Stomach (tissue), 9 donors: Measurements from ENCODE around the gene PUM2. TPM values are rescaled to one million over a fixed set of nuclear protein-coding genes. Genes with fewer than 3 reads are reported as not detected.

Experiments
- DNase-seq, 2 donors: peaks; one replicate each; pipeline versions ENCODE4 v3.0.0 to v3.0.0-alpha.2; 2013 to 2019
- H3K27ac ChIP-seq, 5 donors: fragments of 200-600 bp in 4 of 5; sonication (generic) in 4 of 5; one replicate each; pipeline ENCODE4 v1.5.1; 2013 to 2019; ENCODE audit warnings: mild to moderate bottlenecking in 1 of 5, moderate library complexity in 1 of 5
- H3K27me3 ChIP-seq, 3 donors: fragments of 200-600 bp; sonication (generic); one replicate each; pipeline ENCODE4 v1.5.1; 2017 to 2019; ENCODE audit warnings: mixed run types in 1 of 3
- H3K36me3 ChIP-seq, 4 donors: fragments of 200-600 bp; sonication (generic); 1 replicate in 3 of 4; 2 replicates in 1 of 4; pipeline ENCODE4 v1.5.1; 2016 to 2019
- H3K4me1 ChIP-seq, 4 donors: fragments of 200-600 bp; sonication (generic); one replicate each; pipeline ENCODE4 v1.5.1; 2016 to 2019
- H3K4me3 ChIP-seq, 4 donors: fragments of 200-600 bp; sonication (generic) in 3 of 4; one replicate each; pipeline ENCODE4 v1.5.1; 2016 to 2019; ENCODE audit warnings: mild to moderate bottlenecking in 1 of 4
- H3K9me3 ChIP-seq, 4 donors: fragments of 200-600 bp; sonication (generic); one replicate each; pipeline ENCODE4 v1.5.1; 2016 to 2019
- CTCF ChIP-seq, 7 experiments: fragments of 450-650 bp in 4 of 7; fragments of 200-600 bp in 3 of 7; sonication (generic) in 3 of 7; IDR thresholded peaks; one replicate each; pipeline ENCODE4 v1.5.1; 2016 to 2019; ENCODE audit warnings: antibody characterized with exemption in 7 of 7, control low read depth in 2 of 7, mild to moderate bottlenecking in 1 of 7
- EP300 ChIP-seq: sonication (generic); formaldehyde crosslinking; IDR thresholded peaks from one replicate; pipeline ENCODE4 v1.6.1; 2017; ENCODE audit warnings: antibody characterized with exemption
- POLR2A ChIP-seq, 4 donors: fragments of 450-650 bp; IDR thresholded peaks; one replicate each; pipeline ENCODE4 v1.6.1; 2016; ENCODE audit warnings: antibody characterized with exemption in 4 of 4, control low read depth in 2 of 4, mild to moderate bottlenecking in 1 of 4, moderate library complexity in 1 of 4
- POLR2AphosphoS5 ChIP-seq, 3 donors: sonication (generic); formaldehyde crosslinking; IDR thresholded peaks; one replicate each; pipeline ENCODE4 v1.6.1; 2016; ENCODE audit warnings: antibody characterized with exemption in 3 of 3
- WGBS, 5 donors: extraction: QIAGEN DNeasy Blood & Tissue Kit in 3 of 5; methylation state at CpG; one replicate each; pipeline versions ENCODE4 v1.1.5 to v1.1.7; 2013 to 2018; 5-methylcytosine and 5-hydroxymethylcytosine counted together
- intact Hi-C: fragments of 100-400 bp; cut with DNase I; formaldehyde crosslinking; loops from one replicate; pipeline ENCODE4 v1.15.1; 2023; ENCODE audit warnings: low total_unique reads
- polyA plus RNA-seq, 3 donors: library from polyadenylated mRNA; stranded (reverse); fragments of 200-250 nt; gene quantifications; one replicate each; pipeline ENCODE4 v1.2.3, GENCODE V29; 2013
- total RNA-seq, 5 donors: library from RNA; depleted of rRNA; stranded (reverse); fragments of >200 nt; gene quantifications; one replicate each; pipeline versions ENCODE4 v1.1.0 to v1.2.3, GENCODE V29; 2014 to 2016
- donor health status: healthy with polysubstance abuse.
- donor health status: Bipolar disorder and iron deficiency.
- donor health status: healthy.

Gene PUM2
- total and polyA plus RNA-seq, 8 donors = 20.9 to 128 (median 39.7) TPM

DNA sequence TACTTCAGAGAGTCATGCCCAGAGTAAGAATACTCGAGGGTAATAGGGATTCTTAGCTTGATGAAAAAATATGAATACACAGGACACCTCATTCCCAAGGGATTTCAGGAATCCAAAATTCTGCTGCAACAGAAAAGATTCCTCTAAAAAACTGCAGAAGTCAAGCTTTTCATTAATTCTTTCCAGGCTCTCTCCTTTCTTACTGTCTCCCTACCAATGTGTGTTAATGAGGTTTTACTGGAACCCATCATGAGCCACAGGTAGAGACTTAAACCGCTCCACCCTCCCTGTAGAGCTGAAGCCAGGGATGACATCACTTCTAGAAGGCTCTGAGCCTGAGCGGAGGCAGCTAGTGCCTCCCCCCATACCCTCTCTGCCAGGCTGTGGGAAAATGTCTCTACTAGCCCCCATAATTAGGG lies 129.1 kb downstream of the PUM2 start:
- no peaks in the 10 kb centered on the region for H3K36me3 ChIP-seq
- WGBS, 5 donors = 61 to 74% (median 70%) methylated on average over 3 of the region's 3 CpGs
- peak in 1 of 2 donors; percentile 56 for DNase-seq
- TF ChIP-seq POLR2AphosphoS5 (IDR thresholded peaks at IDR 0.05) (no peak), CTCF (IDR thresholded peaks at IDR 0.05) (no peak), POLR2A (IDR thresholded peaks at IDR 0.05) (no peak), EP300 (no peak)
- H3K27me3 ChIP-seq = peaks cover 0 to 43% (median 0%) of the 10 kb centered on the region in 3 donors
- intact Hi-C loops = loop anchor here (10.0 kb wide), 1 partner anchor 87 kb away; no protein-coding TSS in a partner anchor
- no peaks in the 10 kb centered on the region for H3K9me3 ChIP-seq
- H3K4me3 ChIP-seq = no peak overlapping the region
- peak overlapping the region in 2 of 5 donors; percentile 91 to 92 for H3K27ac ChIP-seq
- H3K4me1 ChIP-seq = peaks cover 26 to 73% (median 55%) of the 10 kb centered on the region in 4 donors

- no peak for DNase-seq
- TF ChIP-seq POLR2AphosphoS5 (IDR thresholded peaks at IDR 0.05) = no peak
- no peak for TF ChIP-seq POLR2A (IDR thresholded peaks at IDR 0.05)
- TF ChIP-seq CTCF (IDR thresholded peaks at IDR 0.05) = no peak
- TF ChIP-seq EP300 = no peak
- WGBS, 5 donors = 59 to 72% (median 61%) methylated on average over 3 of the region's 3 CpGs
- intact Hi-C loops = loop anchor here (10.0 kb wide), 1 partner anchor 86 kb away; no protein-coding TSS in a partner anchor
- Histone ChIP-seq H3K27me3 (peaks cover 0 to 37% (median 0%) of the 10 kb centered on the region in 3 donors), H3K4me3 (no peak overlapping the region), H3K4me1 (peaks cover 26 to 74% (median 55%) of the 10 kb centered on the region in 4 donors), H3K36me3 (no peaks in the 10 kb centered on the region), H3K27ac (peak overlapping the region in 1 of 5 donors; percentile 92), H3K9me3 (no peaks in the 10 kb centered on the region)
Measured at GRCh38 chr2:20220806-20221554, 129.7 kb downstream of the PUM2 start.

DNA sequence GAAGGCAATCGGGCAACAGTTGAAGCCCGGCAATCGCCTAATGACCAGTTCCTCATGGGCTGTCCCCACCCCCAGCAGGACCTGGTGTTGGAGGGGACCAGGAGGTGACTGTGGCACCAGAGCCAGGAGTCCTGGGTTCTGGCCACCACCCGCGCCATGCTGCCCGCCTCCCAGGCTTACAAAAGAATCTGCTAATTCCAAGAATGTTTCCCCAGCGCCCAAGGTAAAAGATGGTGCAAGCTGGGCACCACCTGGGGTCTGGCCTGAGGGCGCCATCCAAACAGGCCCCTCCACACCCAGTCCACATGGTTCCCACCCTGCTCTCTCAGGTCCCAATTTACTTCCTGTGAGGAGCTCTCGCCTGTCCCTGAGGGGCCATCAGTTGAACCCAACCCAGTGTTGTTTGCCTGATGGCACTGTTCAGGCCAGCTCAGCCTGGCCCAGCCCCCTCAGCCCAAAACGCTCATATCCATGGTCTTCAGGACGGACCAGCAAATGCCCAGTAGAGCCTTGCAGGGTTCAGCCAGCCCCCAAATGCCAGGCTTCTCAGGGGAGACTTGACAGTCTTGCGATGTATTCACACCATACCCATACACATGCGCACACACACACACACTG lies 130.8 kb downstream of the PUM2 start:
- peaks cover 0 to 26% (median 0%) of the 10 kb centered on the region in 3 donors for H3K27me3 ChIP-seq
- no peak overlapping the region for H3K4me3 ChIP-seq
- H3K27ac ChIP-seq = no peak overlapping the region
- TF ChIP-seq POLR2A (IDR thresholded peaks at IDR 0.05) = no peak
- no peak for TF ChIP-seq CTCF (IDR thresholded peaks at IDR 0.05)
- TF ChIP-seq EP300 = no peak
- no peak for TF ChIP-seq POLR2AphosphoS5 (IDR thresholded peaks at IDR 0.05)
- H3K9me3 ChIP-seq = no peaks in the 10 kb centered on the region
- 91 to 97% (median 95%) methylated on average over 7 to 13 of the region's 13 CpGs for WGBS, 5 donors
- intact Hi-C loops = loop anchor here (10.0 kb wide), 1 partner anchor 85 kb away; no protein-coding TSS in a partner anchor
- H3K36me3 ChIP-seq = no peaks in the 10 kb centered on the region
- H3K4me1 ChIP-seq = peaks cover 19 to 74% (median 49%) of the 10 kb centered on the region in 4 donors
- no peak for DNase-seq
